Caco-2 (cell line): Measurements from ENCODE around the gene GRM1. TPM values are rescaled to one million over a fixed set of nuclear protein-coding genes. Genes with fewer than 3 reads are reported as not detected.

ENCODE experiments used
- BruUV-seq: library from RNA; stranded (reverse); fragments of 400-500 nt; replicated peaks from 2 replicates; lab custom pipeline; 2021; lab: Mats Ljungman, UMichigan
- CTCF ChIA-PET: fragments of 300-600 bp; sonication (Branson Sonifier 250); formaldehyde crosslinking; loops from one replicate; lab custom pipeline; 2022; ENCODE audit warnings: antibody characterized with exemption; lab: Charles Lee
- POLR2A ChIA-PET: fragments of 300-600 bp; sonication (Branson Sonifier 250); formaldehyde crosslinking; loops from one replicate; lab custom pipeline; 2022; ENCODE audit warnings: antibody characterized with exemption; lab: Charles Lee
- DNase-seq, 2 experiments: peaks; one replicate each; pipeline versions ENCODE4 v3.0.0 to v3.0.0-alpha.2; 2020 to 2022
- H3K27me3 ChIP-seq: replicated peaks from 2 replicates; pipeline ENCODE4 v1.6.0; 2011; ENCODE audit warnings: low read length; ENCODE audit not compliant: control insufficient read depth, insufficient read depth
- H3K36me3 ChIP-seq: 2 replicates; pipeline ENCODE4 v1.5.1; 2011; ENCODE audit warnings: low read length; ENCODE audit not compliant: control insufficient read depth, insufficient read depth
- H3K4me1 ChIP-seq: fragments of 250-450 bp; sonication (Bioruptor Pico); 2 replicates; pipeline ENCODE4 v1.5.1; 2020; ENCODE audit warnings: mild to moderate bottlenecking
- H3K4me3 ChIP-seq: 2 replicates; pipeline ENCODE4 v1.5.1; 2011; ENCODE audit warnings: low read depth, mild to moderate bottlenecking, control low read depth, low read length
- H3K9me3 ChIP-seq: fragments of 250-450 bp; sonication (Bioruptor Pico); 2 replicates; pipeline ENCODE4 v1.5.1; 2020; ENCODE audit warnings: mild to moderate bottlenecking, moderate library complexity
- H3K27ac Mint-ChIP-seq: one replicate; pipeline ENCODE4 v1.8.0; 2022; ENCODE audit warnings: mixed read lengths; ENCODE audit not compliant: unreplicated experiment
- H3K27me3 Mint-ChIP-seq: one replicate; pipeline ENCODE4 v1.8.0; 2022; ENCODE audit warnings: mixed read lengths; ENCODE audit not compliant: insufficient read depth, unreplicated experiment
- H3K36me3 Mint-ChIP-seq: one replicate; pipeline ENCODE4 v1.8.0; 2022; ENCODE audit warnings: mild to moderate bottlenecking, mixed read lengths; ENCODE audit not compliant: insufficient read depth, unreplicated experiment
- H3K4me1 Mint-ChIP-seq: one replicate; pipeline ENCODE4 v1.8.0; 2022; ENCODE audit warnings: low read depth, mixed read lengths; ENCODE audit not compliant: unreplicated experiment
- H3K4me3 Mint-ChIP-seq: one replicate; pipeline ENCODE4 v1.8.0; 2022; ENCODE audit warnings: mild to moderate bottlenecking, moderate library complexity, mixed read lengths; ENCODE audit not compliant: unreplicated experiment
- H3K9me3 Mint-ChIP-seq: one replicate; pipeline ENCODE4 v1.8.0; 2022; ENCODE audit warnings: mixed read lengths; ENCODE audit not compliant: unreplicated experiment
- intact Hi-C: fragments of 100-400 bp; cut with micrococcal nuclease; formaldehyde crosslinking; loops from one replicate; pipeline ENCODE4 v1.10.0; 2022; ENCODE audit not compliant: unreplicated experiment
- total RNA-seq: library from RNA; stranded (reverse); gene quantifications from 2 replicates; pipeline ENCODE4 v1.2.3, GENCODE V29; 2022
- TF ChIP-seq, protein P1 (sequence below), 2 experiments: fragments of 200-600 bp in 1 of 2; IDR thresholded peaks; 1 replicate in 1 of 2; 2 replicates in 1 of 2; pipeline versions ENCODE4 v1.5.1 to v1.8.0; 2011 to 2022; ENCODE audit warnings: antibody characterized with exemption in 1 of 2, control low read depth in 1 of 2, inconsistent platforms in 1 of 2, low read depth in 1 of 2, low read length in 1 of 2, mild to moderate bottlenecking in 1 of 2, moderate library complexity in 1 of 2; ENCODE audit not compliant: insufficient read depth in 1 of 2, severe bottlenecking in 1 of 2, unreplicated experiment in 1 of 2

Gene GRM1
- total RNA-seq, 1 experiment from 2014 or later: not detected

DNA sequence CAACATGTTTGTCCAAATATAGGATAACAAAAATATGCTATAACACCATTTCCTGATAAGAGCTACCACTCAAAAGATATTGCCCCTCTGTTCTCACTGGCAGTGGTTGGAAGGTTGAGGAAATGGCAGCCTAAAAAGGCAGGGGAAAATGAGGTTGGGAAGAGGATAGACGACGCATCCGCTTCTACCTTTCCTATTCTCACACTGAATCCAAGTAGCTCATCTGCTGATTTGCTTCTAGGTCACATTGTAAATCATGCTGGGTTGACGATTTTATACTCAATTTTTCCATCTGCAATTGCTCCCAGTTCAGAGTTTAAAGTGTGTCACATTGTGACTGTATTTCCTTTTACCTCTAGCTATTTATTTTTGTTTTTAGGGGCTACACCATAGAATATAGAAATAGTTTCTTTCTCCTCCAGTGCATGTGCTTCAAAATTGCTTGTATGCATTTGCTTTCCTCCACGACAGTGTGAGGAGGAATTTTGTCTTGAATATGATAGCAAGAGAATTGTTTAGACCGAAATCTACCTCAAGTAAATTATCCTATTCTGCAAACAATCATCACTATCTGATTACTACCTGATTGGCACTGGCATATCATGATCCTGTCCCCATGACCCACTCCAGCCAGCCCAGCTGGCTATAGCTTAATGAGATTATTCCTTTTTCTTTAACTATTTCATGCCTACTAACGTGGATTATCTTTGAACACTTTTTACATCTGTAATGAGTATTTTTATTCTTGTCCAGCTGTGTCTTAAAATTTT lies 335.2 kb downstream of the GRM1 start:
- peaks cover 9% of the 10 kb centered on the region for H3K27me3 Mint-ChIP-seq
- H3K4me3 Mint-ChIP-seq: no peak overlapping the region
- ChIA-PET CTCF (no interaction called here), POLR2A (no interaction called here)
- H3K27me3 ChIP-seq: no peaks in the 10 kb centered on the region
- no peaks in the 10 kb centered on the region for H3K9me3 Mint-ChIP-seq
- no peak overlapping the region for H3K4me3 ChIP-seq
- no TSS peak for BruUV-seq
- H3K4me1 ChIP-seq: no peaks in the 10 kb centered on the region
- H3K4me1 Mint-ChIP-seq: no peaks in the 10 kb centered on the region
- no peaks in the 10 kb centered on the region for H3K9me3 ChIP-seq
- DNase-seq: no peak
- intact Hi-C loops: no loop called here
- H3K27ac Mint-ChIP-seq: no peak overlapping the region
- no peaks in the 10 kb centered on the region for H3K36me3 Mint-ChIP-seq
- no peaks in the 10 kb centered on the region for H3K36me3 ChIP-seq
- TF ChIP-seq, protein P1, sequence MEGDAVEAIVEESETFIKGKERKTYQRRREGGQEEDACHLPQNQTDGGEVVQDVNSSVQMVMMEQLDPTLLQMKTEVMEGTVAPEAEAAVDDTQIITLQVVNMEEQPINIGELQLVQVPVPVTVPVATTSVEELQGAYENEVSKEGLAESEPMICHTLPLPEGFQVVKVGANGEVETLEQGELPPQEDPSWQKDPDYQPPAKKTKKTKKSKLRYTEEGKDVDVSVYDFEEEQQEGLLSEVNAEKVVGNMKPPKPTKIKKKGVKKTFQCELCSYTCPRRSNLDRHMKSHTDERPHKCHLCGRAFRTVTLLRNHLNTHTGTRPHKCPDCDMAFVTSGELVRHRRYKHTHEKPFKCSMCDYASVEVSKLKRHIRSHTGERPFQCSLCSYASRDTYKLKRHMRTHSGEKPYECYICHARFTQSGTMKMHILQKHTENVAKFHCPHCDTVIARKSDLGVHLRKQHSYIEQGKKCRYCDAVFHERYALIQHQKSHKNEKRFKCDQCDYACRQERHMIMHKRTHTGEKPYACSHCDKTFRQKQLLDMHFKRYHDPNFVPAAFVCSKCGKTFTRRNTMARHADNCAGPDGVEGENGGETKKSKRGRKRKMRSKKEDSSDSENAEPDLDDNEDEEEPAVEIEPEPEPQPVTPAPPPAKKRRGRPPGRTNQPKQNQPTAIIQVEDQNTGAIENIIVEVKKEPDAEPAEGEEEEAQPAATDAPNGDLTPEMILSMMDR (IDR thresholded peaks at IDR 0.05; ENCODE audit: insufficient read depth in 1 of 2, low read depth in 1 of 2, low read length in 1 of 2, severe bottlenecking in 1 of 2, unreplicated experiment in 1 of 2): no peak

DNA sequence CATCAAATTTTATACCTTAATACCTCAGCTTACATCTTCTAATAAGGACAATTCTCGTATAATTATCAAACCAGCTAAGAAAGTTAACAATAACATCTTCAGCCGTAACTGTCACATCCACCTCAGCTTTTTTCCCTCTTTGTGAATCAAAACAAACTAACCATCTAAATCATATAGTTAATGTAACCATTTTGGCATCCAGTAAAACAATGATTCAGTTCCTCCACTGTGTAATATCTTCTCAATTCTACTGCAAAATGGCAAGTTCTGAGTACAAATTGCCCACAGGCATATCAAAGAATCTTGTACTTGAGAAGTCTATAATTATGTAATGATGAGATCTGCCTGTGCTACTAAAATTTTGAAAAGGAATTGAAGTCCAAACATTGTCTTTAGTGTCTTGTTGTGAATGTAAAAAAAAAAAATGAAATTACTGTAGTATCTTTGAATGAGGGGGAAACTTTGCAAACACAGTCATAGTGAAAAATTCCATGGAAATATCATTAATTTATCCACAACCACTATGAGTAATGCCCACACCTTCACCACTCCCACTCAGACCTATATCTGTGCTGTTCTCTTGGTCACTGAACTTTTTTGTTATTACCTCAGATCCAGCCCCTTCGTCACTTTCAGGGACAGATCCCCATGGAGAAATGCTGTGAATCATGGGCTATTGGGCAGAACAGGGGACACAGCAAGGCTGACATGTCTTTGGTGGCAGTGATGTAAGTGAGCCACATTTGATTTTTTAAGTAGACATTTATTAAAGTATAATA lies 336.1 kb downstream of the GRM1 start:
- TF ChIP-seq, protein P1 (IDR thresholded peaks at IDR 0.05; ENCODE audit: insufficient read depth in 1 of 2, low read depth in 1 of 2, low read length in 1 of 2, severe bottlenecking in 1 of 2, unreplicated experiment in 1 of 2): no peak
- POLR2A ChIA-PET: no interaction called here
- Histone ChIP-seq H3K9me3 (no peaks in the 10 kb centered on the region), H3K27me3 (no peaks in the 10 kb centered on the region), H3K4me3 (no peak overlapping the region), H3K36me3 (no peaks in the 10 kb centered on the region), H3K4me1 (no peaks in the 10 kb centered on the region)
- H3K9me3 Mint-ChIP-seq: no peaks in the 10 kb centered on the region
- no peak overlapping the region for H3K4me3 Mint-ChIP-seq
- CTCF ChIA-PET: no interaction called here
- no TSS peak for BruUV-seq
- H3K4me1 Mint-ChIP-seq: no peaks in the 10 kb centered on the region
- no peak overlapping the region for H3K27ac Mint-ChIP-seq
- peaks cover 9% of the 10 kb centered on the region for H3K27me3 Mint-ChIP-seq
- H3K36me3 Mint-ChIP-seq: no peaks in the 10 kb centered on the region
- DNase-seq: no peak
- intact Hi-C loops: no loop called here

DNA sequence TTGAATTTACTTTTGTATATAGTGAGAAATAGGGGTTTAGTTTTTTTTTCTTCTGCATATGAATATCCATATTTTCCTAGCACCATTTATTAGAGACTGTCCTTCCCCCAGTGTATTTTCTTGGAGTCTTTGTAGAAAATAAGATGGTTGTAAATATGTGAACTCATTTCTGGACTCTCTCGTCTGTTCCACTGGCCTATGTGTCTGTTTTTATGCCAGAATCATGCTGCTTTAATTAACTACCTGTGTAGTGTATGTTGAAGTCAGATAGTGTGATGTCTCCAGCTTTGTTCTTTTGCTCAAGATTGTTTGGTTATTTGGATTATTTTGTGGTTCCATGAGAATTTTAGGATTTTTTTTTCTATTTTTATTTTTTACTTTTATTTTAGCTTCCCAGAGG lies 338.2 kb downstream of the GRM1 start:
- Histone ChIP-seq H3K9me3 (no peaks in the 10 kb centered on the region), H3K4me3 (no peak overlapping the region), H3K4me1 (no peaks in the 10 kb centered on the region), H3K36me3 (no peaks in the 10 kb centered on the region), H3K27me3 (no peaks in the 10 kb centered on the region)
- intact Hi-C loops: no loop called here
- ChIA-PET CTCF (no interaction called here), POLR2A (no interaction called here)
- Mint-ChIP-seq H3K9me3 (peaks cover 11% of the 10 kb centered on the region), H3K4me3 (no peak overlapping the region), H3K4me1 (no peaks in the 10 kb centered on the region), H3K27ac (no peak overlapping the region), H3K27me3 (peaks cover 9% of the 10 kb centered on the region), H3K36me3 (no peaks in the 10 kb centered on the region)
- DNase-seq: no peak
- no TSS peak for BruUV-seq
- TF ChIP-seq, protein P1 (IDR thresholded peaks at IDR 0.05; ENCODE audit: insufficient read depth in 1 of 2, low read depth in 1 of 2, low read length in 1 of 2, severe bottlenecking in 1 of 2, unreplicated experiment in 1 of 2): no peak
